NCI-H128 (cell line): ENCODE data around the gene PPP6R3.
A peak's percentile ranks its signal among the peaks of the same experiment; 100 is the strongest.

Experiments
- DNase-seq: peaks from one replicate; lab custom pipeline; 2025; ENCODE audit not compliant: unreplicated experiment; lab: John Stamatoyannopoulos, UW

The PPP6R3 gene

GRCh38 chr11:68551777-68552176 is 91.2 kb downstream of the PPP6R3 start:
- DNase-seq, result no peak

- no peak for DNase-seq
These were observed 92.0 kb downstream of the PPP6R3 start for GRCh38 chr11:68552542-68552941.

- no peak for DNase-seq
These were observed 99.7 kb downstream of the PPP6R3 start for GRCh38 chr11:68560216-68560615.

- DNase-seq, result no peak
These were observed 102.9 kb downstream of the PPP6R3 start for GRCh38 chr11:68563454-68563853.

- no peak for DNase-seq
These were observed 103.7 kb downstream of the PPP6R3 start for GRCh38 chr11:68564261-68564660.

- no peak for DNase-seq
These were observed 105.2 kb downstream of the PPP6R3 start for GRCh38 chr11:68565768-68566167.

- DNase-seq, result no peak
These were observed 107.0 kb downstream of the PPP6R3 start for GRCh38 chr11:68567553-68567952.

- no peak for DNase-seq
These were observed 108.8 kb downstream of the PPP6R3 start for GRCh38 chr11:68569357-68569756.

- DNase-seq, result no peak
These were observed 110.1 kb downstream of the PPP6R3 start for GRCh38 chr11:68570691-68571090.

- no peak for DNase-seq
These were observed 113.8 kb downstream of the PPP6R3 start for GRCh38 chr11:68574308-68574707.

GRCh38 chr11:68575025-68575665 is 114.6 kb downstream of the PPP6R3 start:
- no peak for DNase-seq

- DNase-seq, result no peak
These were observed 118.9 kb downstream of the PPP6R3 start for GRCh38 chr11:68579455-68579854.

GRCh38 chr11:68581439-68581838 is 120.9 kb downstream of the PPP6R3 start:
- DNase-seq, result peak; percentile 7

GRCh38 chr11:68581901-68582300 is 121.3 kb downstream of the PPP6R3 start:
- no peak for DNase-seq

GRCh38 chr11:68582416-68583040 is 122.0 kb downstream of the PPP6R3 start:
- no peak for DNase-seq

GRCh38 chr11:68583041-68583446 is 122.5 kb downstream of the PPP6R3 start:
- DNase-seq, result no peak

GRCh38 chr11:68584097-68584496 is 123.5 kb downstream of the PPP6R3 start:
- DNase-seq, result no peak

GRCh38 chr11:68584991-68585524 is 124.5 kb downstream of the PPP6R3 start:
- no peak for DNase-seq

GRCh38 chr11:68589547-68590216 is 129.1 kb downstream of the PPP6R3 start:
- DNase-seq, result no peak

GRCh38 chr11:68591719-68592118 is 131.2 kb downstream of the PPP6R3 start:
- DNase-seq, result no peak

- no peak for DNase-seq
These were observed 132.9 kb downstream of the PPP6R3 start for GRCh38 chr11:68593441-68593840.

GRCh38 chr11:68594123-68594522 is 133.6 kb downstream of the PPP6R3 start:
- no peak for DNase-seq
